HCT116 (cell line): ENCODE results near the gene ITPR1. TPM values are rescaled to one million over a fixed set of nuclear protein-coding genes. Genes with fewer than 3 reads are reported as not detected.

Experiments used
- ATAC-seq: fragments of 200-7000 bp; cut with Tn5 transposase; 2 replicates; pipeline ENCODE4 v1.9.1; 2020; ENCODE audit warnings: mild to moderate bottlenecking, moderate library complexity
- BruUV-seq: library from RNA; stranded (reverse); fragments of 400-500 nt; replicated peaks from 2 replicates; lab custom pipeline; 2021; lab: Mats Ljungman, UMichigan
- CTCF ChIA-PET: fragments of 300-600 bp; sonication (Branson Sonifier 250); formaldehyde crosslinking; loops from one replicate; lab custom pipeline; 2021; ENCODE audit warnings: antibody characterized with exemption; lab: Charles Lee
- POLR2A ChIA-PET: fragments of 300-600, 350-600 bp; sonication (Branson Sonifier 250); formaldehyde crosslinking; loops from one replicate; lab custom pipeline; 2021; ENCODE audit warnings: antibody characterized with exemption; lab: Charles Lee
- RAD21 ChIA-PET, 2 experiments: fragments of 300-600 bp; sonication (Branson Sonifier 250); formaldehyde crosslinking; loops; one replicate each; lab custom pipeline; 2023; ENCODE audit warnings: low total read pairs in 2 of 2; ENCODE audit not compliant: uncharacterized antibody in 2 of 2, unreplicated experiment in 2 of 2, low non-redundant PET in 1 of 2; lab: Charles Lee
- DNase-seq: peaks from one replicate; pipeline ENCODE4 v3.0.0-alpha.2; 2010; ENCODE audit warnings: low read depth, low spot score
- H2AFZ ChIP-seq: fragments of 200-600 bp; shearing (Covaris generic), sonication (generic); 2 replicates; pipeline ENCODE4 v1.6.1; 2017; ENCODE audit warnings: low read depth, mixed run types, mixed read lengths, antibody characterized with exemption, low read length; ENCODE audit not compliant: poor library complexity, severe bottlenecking
- H3K27ac ChIP-seq: 2 replicates; pipeline ENCODE4 v1.5.1; 2012; ENCODE audit warnings: low read depth, low read length
- H3K27me3 ChIP-seq: fragments of 200-600 bp; sonication (generic); 2 replicates; pipeline ENCODE4 v1.6.1; 2016; ENCODE audit warnings: mixed run types, low read length, mixed read lengths; ENCODE audit not compliant: insufficient read depth
- H3K36me3 ChIP-seq, 2 experiments: fragments of 200-500 bp in 1 of 2; fragments of 200-600 bp in 1 of 2; sonication (Bioruptor generic) in 1 of 2; sonication (generic) in 1 of 2; 2 replicates each; pipeline versions ENCODE4 v1.5.1 to v1.6.1; 2014 to 2016; ENCODE audit warnings: low read length in 2 of 2, inconsistent platforms in 1 of 2, mixed read lengths in 1 of 2, mixed run types in 1 of 2; ENCODE audit not compliant: insufficient read depth in 2 of 2, control insufficient read depth in 1 of 2
- H3K4me1 ChIP-seq, 2 experiments: fragments of 200-600 bp in 1 of 2; sonication (generic) in 1 of 2; 2 replicates each; pipeline versions ENCODE4 v1.5.1 to v1.6.1; 2012 to 2017; ENCODE audit warnings: low read length in 2 of 2, inconsistent platforms in 1 of 2, mild to moderate bottlenecking in 1 of 2, mixed read lengths in 1 of 2, mixed run types in 1 of 2, moderate library complexity in 1 of 2; ENCODE audit not compliant: insufficient read depth in 2 of 2, control insufficient read depth in 1 of 2
- H3K4me2 ChIP-seq: fragments of 200-600 bp; sonication (generic); 2 replicates; pipeline ENCODE4 v1.6.1; 2017; ENCODE audit warnings: mixed run types, low read length, mixed read lengths
- H3K4me3 ChIP-seq, 2 experiments: fragments of 200-600 bp in 1 of 2; sonication (generic) in 1 of 2; replicated peaks in 1 of 2; 2 replicates each; pipeline ENCODE4 v1.5.1; 2011 to 2016; ENCODE audit warnings: low read length in 2 of 2, control low read depth in 1 of 2, low read depth in 1 of 2, mild to moderate bottlenecking in 1 of 2, mixed read lengths in 1 of 2, mixed run types in 1 of 2
- H3K79me2 ChIP-seq: fragments of 200-600 bp; sonication (generic); 2 replicates; pipeline ENCODE4 v1.6.1; 2017; ENCODE audit warnings: mild to moderate bottlenecking, mixed run types, low read length, moderate library complexity, mixed read lengths; ENCODE audit not compliant: insufficient read depth
- H3K9ac ChIP-seq: fragments of 200-600 bp; sonication (generic); 2 replicates; pipeline ENCODE4 v1.6.1; 2016; ENCODE audit warnings: low read length, mixed read lengths
- H3K9me2 ChIP-seq: fragments of 200-600 bp; sonication (generic), shearing (Covaris generic); 2 replicates; pipeline ENCODE4 v1.6.1; 2017; ENCODE audit warnings: mixed run types, mild to moderate bottlenecking, moderate library complexity; ENCODE audit not compliant: insufficient read depth
- H3K9me3 ChIP-seq, 2 experiments: fragments of 200-500 bp in 1 of 2; fragments of 200-600 bp in 1 of 2; sonication (Bioruptor generic) in 1 of 2; sonication (generic) in 1 of 2; 2 replicates each; pipeline ENCODE4 v1.6.1; 2014 to 2017; ENCODE audit warnings: low read length in 2 of 2, mixed read lengths in 2 of 2, inconsistent platforms in 1 of 2, low read depth in 1 of 2, mild to moderate bottlenecking in 1 of 2, mixed run types in 1 of 2, moderate library complexity in 1 of 2; ENCODE audit not compliant: control insufficient read depth in 1 of 2, insufficient read depth in 1 of 2
- H4K20me1 ChIP-seq: fragments of 200-600 bp; sonication (generic), shearing (Covaris generic); 2 replicates; pipeline ENCODE4 v1.6.1; 2017; ENCODE audit warnings: mixed run types, mild to moderate bottlenecking, moderate library complexity; ENCODE audit not compliant: insufficient read depth
- EGR1 ChIP-seq: IDR thresholded peaks from 2 replicates; pipeline ENCODE4 v1.6.1; 2012; ENCODE audit warnings: low read depth
- ELF1 ChIP-seq: IDR thresholded peaks from 2 replicates; pipeline ENCODE4 v1.6.1; 2012; ENCODE audit warnings: low read depth, borderline replicate concordance
- EZH2phosphoT487 ChIP-seq: fragments of 200-600 bp; IDR thresholded peaks from 2 replicates; pipeline ENCODE4 v1.6.1; 2018; ENCODE audit warnings: antibody characterized with exemption, borderline replicate concordance
- JUND ChIP-seq: IDR thresholded peaks from 2 replicates; pipeline ENCODE4 v1.6.1; 2012
- MAX ChIP-seq: IDR thresholded peaks from 2 replicates; pipeline ENCODE4 v1.6.1; 2012
- POLR2A ChIP-seq: IDR thresholded peaks from 2 replicates; pipeline ENCODE4 v1.7.0; 2011; ENCODE audit warnings: borderline replicate concordance; ENCODE audit not compliant: insufficient read depth, insufficient read length; ENCODE audit errors: extremely low read depth
- POLR2AphosphoS5 ChIP-seq: IDR thresholded peaks from 2 replicates; pipeline ENCODE4 v1.6.1; 2011; ENCODE audit warnings: mild to moderate bottlenecking, low read depth, low read length, moderate library complexity
- REST ChIP-seq: IDR thresholded peaks from 2 replicates; pipeline ENCODE4 v1.6.1; 2012; ENCODE audit warnings: low read depth
- SIN3A ChIP-seq: IDR thresholded peaks from 2 replicates; pipeline ENCODE4 v1.6.1; 2012; ENCODE audit warnings: low read depth
- SRF ChIP-seq: IDR thresholded peaks from 2 replicates; pipeline ENCODE4 v1.6.1; 2012; ENCODE audit warnings: low read depth
- YY1 ChIP-seq: IDR thresholded peaks from 2 replicates; pipeline ENCODE4 v1.6.1; 2011; ENCODE audit warnings: low read length, low read depth, moderate library complexity, mild to moderate bottlenecking; ENCODE audit not compliant: insufficient replicate concordance; ENCODE audit errors: extremely low read depth
- ZBTB33 ChIP-seq: IDR thresholded peaks from 2 replicates; pipeline ENCODE4 v1.6.1; 2011; ENCODE audit warnings: mild to moderate bottlenecking, low read length, moderate library complexity; ENCODE audit not compliant: insufficient replicate concordance; ENCODE audit errors: extremely low read depth
- ZFX ChIP-seq: fragments of 450-650 bp; IDR thresholded peaks from 2 replicates; pipeline ENCODE4 v1.6.1; 2017
- ZNF274 ChIP-seq: fragments of 200-500 bp; sonication (Bioruptor generic); IDR thresholded peaks from 2 replicates; pipeline ENCODE4 v1.6.1; 2014; ENCODE audit warnings: mild to moderate bottlenecking, low read depth, low read length, inconsistent platforms
- intact Hi-C: fragments of 100-400 bp; cut with micrococcal nuclease; formaldehyde crosslinking; loops from 2 replicates; pipeline ENCODE4 v1.10.0; 2022
- total RNA-seq: library from RNA; stranded (reverse); gene quantifications from one replicate; pipeline ENCODE4 v1.2.1, GENCODE V29; 2021; ENCODE audit not compliant: unreplicated experiment

Gene ITPR1
- total RNA-seq, 1 experiment from 2014 or later: 9.2 TPM

- Histone ChIP-seq H3K9me3 (no peaks in the 10 kb centered on the region), H3K27ac (no peak overlapping the region), H3K36me3 (no peaks in the 10 kb centered on the region), H4K20me1 (no peaks in the 10 kb centered on the region), H3K9ac (no peak overlapping the region), H3K4me3 (no peak overlapping the region), H3K79me2 (no peaks in the 10 kb centered on the region), H3K9me2 (no peaks in the 10 kb centered on the region), H3K4me2 (no peak overlapping the region), H3K27me3 (no peaks in the 10 kb centered on the region; the same call in 1 of the 2 replicates), H3K4me1 (no peaks in the 10 kb centered on the region), H2AFZ (no peak overlapping the region)
- ChIA-PET CTCF (no interaction called here), RAD21 (no interaction called here), POLR2A (no interaction called here)
- DNase-seq (no peak), ATAC-seq (no peak)
- TF ChIP-seq ZNF274 (no peak), POLR2AphosphoS5 (no peak), ZFX (no peak), MAX (no peak), YY1 (no peak), ELF1 (no peak), POLR2A (no peak), ZBTB33 (no peak)
- intact Hi-C loops: no loop called here
- no TSS peak for BruUV-seq
These were observed 172.0 kb downstream of the ITPR1 start for GRCh38 chr3:4665197-4665596.

- Histone ChIP-seq H3K9ac (no peak overlapping the region), H4K20me1 (no peaks in the 10 kb centered on the region), H3K4me1 (no peaks in the 10 kb centered on the region), H3K9me2 (no peaks in the 10 kb centered on the region), H2AFZ (no peak overlapping the region), H3K4me3 (no peak overlapping the region), H3K27me3 (no peaks in the 10 kb centered on the region; the same call in 1 of the 2 replicates), H3K36me3 (no peaks in the 10 kb centered on the region), H3K27ac (no peak overlapping the region), H3K9me3 (no peaks in the 10 kb centered on the region), H3K79me2 (no peaks in the 10 kb centered on the region), H3K4me2 (no peak overlapping the region)
- CTCF ChIA-PET: no interaction called here
- RAD21 ChIA-PET: no interaction called here
- DNase-seq (no peak), ATAC-seq (no peak)
- intact Hi-C loops: no loop called here
- POLR2A ChIA-PET: no interaction called here
- BruUV-seq: no TSS peak
- no peak for TF ChIP-seq SIN3A
- no peak for TF ChIP-seq SRF
- no peak for TF ChIP-seq REST
- no peak for TF ChIP-seq EGR1
- no peak for TF ChIP-seq JUND
- no peak for TF ChIP-seq EZH2phosphoT487
- no peak for TF ChIP-seq ZBTB33
These were observed 172.9 kb downstream of the ITPR1 start for GRCh38 chr3:4666071-4666470.
